GM18526 (cell line): ENCODE measurements around the gene DVL3.

Source experiments
- POLR2A ChIP-seq: IDR thresholded peaks from 3 replicates; pipeline ENCODE4 v1.6.1; 2011; ENCODE audit not compliant: insufficient read length; ENCODE audit errors: extremely low read depth

The DVL3 gene

DNA sequence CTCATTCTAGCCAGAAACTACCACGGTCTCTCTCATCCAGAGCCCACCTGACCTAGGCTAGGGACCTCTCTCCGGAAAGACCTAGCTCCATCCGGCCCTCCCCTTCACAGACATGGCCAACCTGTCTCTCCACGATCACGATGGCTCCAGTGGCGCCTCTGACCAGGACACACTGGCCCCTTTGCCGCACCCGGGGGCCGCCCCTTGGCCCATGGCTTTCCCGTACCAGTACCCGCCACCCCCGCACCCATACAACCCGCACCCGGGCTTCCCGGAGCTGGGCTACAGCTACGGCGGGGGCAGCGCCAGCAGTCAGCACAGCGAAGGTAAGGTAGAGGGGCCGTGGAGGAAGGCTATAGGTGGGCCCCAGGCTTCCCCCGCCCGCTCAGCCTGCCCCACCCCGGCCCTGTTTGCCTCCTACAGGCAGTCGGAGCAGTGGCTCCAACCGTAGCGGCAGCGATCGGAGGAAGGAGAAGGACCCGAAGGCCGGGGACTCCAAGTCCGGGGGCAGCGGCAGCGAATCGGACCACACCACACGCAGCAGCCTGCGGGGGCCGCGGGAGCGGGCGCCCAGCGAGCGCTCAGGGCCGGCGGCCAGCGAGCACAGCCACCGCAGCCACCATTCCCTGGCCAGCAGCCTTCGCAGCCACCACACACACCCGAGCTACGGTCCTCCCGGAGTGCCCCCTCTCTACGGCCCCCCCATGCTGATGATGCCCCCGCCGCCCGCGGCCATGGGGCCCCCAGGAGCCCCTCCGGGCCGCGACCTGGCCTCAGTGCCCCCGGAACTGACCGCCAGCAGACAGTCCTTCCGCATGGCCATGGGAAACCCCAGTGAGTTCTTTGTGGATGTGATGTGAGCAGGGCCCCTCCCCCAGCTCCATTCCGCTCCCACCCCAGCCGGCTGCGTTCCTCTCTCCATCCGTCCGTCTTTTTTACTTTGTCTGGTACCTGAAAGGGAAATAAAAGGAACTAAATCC, 15.0 kb downstream of the DVL3 start:
- no peak for TF ChIP-seq POLR2A

DNA sequence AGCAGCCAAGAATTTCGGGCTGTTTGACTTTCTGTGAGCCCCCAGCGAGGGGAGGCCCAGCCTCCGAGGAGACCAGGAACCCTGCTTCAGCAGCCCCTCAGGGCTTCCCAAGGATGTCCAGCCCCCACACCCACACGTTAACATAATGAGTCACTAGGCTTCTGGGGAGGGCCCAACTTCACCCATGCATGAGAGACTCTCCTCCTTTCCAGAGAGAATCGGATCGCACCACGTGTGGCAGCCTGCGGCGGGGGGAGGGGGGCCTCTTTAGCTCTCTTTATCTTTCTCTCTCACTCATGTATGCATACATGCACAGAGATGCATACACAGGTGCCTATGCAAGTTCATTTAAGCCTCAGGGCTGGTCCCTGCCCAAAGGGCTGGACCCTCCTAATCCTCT, 16.4 kb downstream of the DVL3 start:
- no peak for TF ChIP-seq POLR2A

- TF ChIP-seq POLR2A: no peak
These were observed 17.6 kb downstream of the DVL3 start for GRCh38 chr3:184172681-184173373.

DNA sequence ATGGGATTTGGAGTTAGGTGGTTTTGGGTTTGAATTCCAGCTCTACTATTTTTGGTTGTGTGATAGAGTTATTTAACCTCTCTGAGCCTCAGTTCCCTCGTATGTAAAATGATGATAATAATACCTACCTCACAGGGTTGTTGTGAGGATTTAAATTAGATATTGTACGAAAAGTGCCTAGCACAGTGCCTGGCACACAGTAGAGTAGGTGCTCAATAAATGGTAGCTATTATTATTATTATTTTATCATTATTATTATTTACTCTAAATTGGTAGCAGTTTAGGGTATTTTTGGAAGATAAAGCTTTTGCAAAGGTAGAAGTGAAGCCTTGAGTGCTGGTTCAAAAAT, 18.2 kb downstream of the DVL3 start:
- no peak for TF ChIP-seq POLR2A

DNA sequence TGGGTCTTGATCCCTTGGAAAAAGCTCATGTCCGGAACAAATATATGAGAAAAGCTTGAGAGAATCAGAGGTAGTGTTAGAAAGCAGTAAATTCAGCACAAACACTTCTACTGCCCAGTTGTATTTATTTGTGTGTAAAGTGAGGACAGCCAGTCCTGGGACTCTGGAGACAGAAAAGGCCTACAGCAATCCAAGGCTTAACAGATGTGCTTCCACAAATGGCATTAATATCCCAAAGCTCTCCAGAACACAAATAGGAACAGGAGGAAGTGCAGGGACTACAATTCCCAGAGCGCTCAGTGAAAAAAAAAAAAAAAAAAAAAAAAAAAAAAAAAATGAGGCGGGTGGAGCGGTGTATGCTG, 19.1 kb downstream of the DVL3 start:
- TF ChIP-seq POLR2A: no peak

DNA sequence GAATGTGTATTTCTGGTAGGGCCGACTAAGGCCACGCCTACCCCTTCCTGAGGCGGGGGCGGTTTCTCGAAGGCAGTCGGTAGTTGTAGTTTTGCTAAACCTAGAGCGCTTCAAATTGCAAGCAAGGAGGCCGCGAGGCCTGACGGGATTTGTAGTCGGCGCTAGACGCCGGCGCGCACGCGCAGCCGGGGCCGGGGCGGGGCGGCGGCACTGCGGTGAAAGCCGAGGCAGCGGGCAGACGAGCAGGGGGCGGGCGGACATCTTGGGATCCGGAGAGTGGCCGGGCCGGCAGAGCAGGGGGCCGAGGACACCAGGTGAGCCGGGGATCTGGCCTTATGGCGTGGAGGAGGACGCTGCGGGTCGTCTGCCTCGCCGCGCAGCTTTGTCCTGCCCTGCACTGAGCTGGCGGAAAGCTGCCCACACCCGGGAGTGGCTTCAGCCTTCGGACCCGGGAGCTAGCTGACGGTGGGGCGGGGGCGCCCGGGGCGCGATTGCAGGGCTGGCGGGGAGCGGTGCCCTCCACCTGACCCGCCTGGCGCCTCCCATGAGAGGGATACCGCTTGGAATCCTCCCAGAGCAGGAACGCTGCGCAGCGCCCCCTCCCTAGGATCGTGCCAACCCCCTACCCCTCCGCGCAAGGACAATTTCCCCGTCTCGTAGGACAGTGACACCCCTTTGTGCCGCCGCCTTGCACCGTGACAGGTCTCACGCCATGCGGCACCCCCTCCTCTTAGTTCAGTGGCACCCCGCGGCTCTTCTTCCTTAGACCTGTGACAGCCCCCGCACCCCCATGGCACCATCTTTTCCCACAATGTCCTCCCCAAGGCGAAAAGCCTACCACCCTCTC, 19.7 kb downstream of the DVL3 start, which contains the start of gene AP2M1:
AP2M1 (plus strand) TSS at position 210 of the 847 bp plus-strand sequence. CDS start 2,139 bp downstream, outside the sequence.
- TF ChIP-seq POLR2A: peak; percentile 87

DNA sequence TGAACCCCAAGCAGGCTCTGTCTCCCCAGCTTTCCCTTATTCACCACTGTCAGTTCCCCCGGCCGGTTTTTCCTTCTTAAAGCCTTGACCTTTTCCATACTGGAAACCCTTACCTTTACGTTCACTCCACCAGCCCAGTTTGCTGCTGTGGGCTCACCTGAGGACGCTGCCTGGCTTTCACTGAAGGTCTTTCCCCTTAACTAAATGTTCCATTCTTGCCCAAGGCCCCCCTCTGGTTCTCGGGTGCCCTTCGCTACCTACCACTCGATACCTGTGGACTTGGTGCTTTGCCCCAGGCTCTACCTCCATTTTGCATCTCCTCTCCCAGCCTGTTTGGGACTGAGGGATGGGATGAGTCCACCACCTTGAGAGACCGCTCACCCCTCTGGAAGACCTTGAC, 20.3 kb downstream of the DVL3 start:
- no peak for TF ChIP-seq POLR2A

DNA sequence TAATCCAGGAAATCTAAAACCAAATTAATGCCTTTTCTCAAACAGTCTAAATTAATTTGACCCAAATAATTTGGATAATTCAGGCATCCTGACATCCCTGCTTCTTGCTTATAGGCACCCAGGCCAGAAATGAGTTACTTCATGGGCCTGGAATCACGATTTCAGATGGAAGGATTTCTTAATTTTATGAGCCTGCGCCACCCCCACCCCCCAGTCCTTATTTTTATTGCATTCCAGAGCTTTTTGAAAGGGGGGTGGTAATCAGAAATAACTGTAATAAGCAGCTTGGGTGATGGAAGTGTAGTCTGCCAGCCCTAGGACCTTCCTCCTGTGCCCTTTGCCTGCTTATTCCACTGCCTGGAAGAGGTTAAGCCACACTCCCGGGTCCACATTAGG, 20.8 kb downstream of the DVL3 start:
- no peak for TF ChIP-seq POLR2A

DNA sequence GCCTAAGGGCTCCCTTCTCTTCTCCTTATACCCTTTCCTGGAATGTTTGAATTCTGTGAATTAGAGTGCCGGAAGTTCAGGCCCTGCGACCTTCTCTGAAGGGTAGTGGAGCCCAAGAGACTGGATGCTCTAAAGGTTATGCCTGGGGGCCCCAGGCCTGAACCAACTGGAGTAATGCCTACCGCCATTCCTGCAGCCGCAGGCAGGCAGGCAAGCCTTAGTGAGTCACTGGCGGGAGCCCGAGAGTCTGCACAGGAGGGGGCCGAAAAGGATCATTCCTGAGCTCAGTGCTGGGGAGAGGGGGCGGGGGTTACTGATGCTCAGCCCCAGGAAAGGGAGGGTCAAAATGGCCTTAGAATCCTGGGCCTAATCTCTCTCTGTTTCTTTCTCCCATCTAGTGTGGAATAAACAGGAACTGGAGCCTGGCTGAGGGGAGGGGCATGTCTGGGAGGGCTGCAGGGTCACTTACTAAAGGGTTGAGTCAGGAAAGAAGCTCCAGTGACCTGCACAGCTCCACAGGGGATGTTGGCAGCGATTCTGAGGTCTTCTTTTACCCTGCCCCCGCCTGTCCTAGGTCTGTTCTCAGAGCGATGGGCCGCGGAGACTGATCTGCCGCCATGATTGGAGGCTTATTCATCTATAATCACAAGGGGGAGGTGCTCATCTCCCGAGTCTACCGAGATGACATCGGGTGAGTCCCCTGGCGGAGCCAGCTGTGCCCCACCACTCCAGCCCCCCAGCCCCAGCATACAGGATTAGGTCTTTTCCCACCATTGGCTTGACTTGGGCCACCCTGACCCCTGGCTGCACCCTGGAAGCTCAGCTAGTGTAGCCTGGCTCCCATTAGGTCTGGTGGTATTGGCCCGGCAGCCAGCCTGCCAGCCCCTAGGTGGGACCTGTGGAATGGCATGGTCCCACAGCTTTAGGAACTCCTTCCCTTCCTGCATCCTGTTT, 21.5 kb downstream of the DVL3 start:
- TF ChIP-seq POLR2A: no peak

DNA sequence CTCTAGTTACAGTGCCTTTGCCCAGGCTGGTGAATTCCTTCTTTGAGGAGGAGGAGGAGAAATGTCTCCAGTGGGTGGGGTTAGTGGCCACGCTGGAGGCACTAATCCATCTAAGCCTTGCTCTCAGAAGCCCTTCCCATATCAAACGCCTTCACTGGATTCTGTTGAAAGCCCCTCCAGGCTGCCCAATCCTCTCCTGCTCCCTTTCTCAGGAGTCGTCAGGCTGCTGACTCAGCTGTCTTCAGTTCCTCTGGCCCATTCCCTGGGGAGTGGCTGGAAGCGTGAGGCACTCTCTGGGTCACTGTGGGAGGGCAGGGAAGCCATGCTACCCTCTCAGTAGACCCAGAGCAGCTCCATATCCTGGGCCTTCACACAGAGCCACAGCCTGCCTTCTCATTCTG, 22.2 kb downstream of the DVL3 start:
- TF ChIP-seq POLR2A: no peak

GRCh38 chr3:184177767-184178306, 22.7 kb downstream of the DVL3 start:
- TF ChIP-seq POLR2A: no peak

GRCh38 chr3:184178521-184179138, 23.5 kb downstream of the DVL3 start:
- no peak for TF ChIP-seq POLR2A

DNA sequence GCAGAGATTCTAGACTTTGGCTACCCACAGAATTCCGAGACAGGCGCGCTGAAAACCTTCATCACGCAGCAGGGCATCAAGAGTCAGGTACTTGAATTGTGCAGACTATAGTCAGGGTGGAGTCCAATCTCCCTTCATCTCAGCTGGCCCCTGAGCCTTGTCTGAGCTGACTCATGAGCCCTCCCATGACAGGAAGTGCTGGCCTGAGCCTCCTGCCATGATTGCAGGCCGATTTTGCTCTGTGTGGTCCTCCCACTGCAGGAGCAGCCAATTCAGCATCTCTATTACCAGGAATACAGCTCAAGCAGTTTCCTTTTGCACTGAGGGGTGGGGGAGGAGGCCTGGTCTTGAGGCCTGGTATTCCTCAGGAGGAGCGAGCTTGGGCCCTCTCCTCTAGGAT, 25.0 kb downstream of the DVL3 start:
- no peak for TF ChIP-seq POLR2A

DNA sequence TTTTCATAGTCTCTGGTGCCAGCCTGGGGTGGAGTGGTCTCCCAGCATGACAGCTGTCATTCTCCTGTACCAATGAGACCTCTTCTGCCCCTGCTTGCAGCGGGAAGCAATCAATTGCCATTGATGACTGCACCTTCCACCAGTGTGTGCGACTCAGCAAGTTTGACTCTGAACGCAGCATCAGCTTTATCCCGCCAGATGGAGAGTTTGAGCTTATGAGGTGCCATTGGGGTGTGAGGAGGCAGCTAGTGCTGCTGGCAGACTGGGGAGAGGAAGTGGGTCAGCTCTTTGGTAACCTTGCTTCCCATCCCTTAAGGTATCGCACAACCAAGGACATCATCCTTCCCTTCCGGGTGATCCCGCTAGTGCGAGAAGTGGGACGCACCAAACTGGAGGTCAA, 26.4 kb downstream of the DVL3 start:
- TF ChIP-seq POLR2A: no peak
